T-helper 22 cell (primary cell): ENCODE data around the gene TM4SF4.

ENCODE experiments used
- DNase-seq: peaks from one replicate; pipeline ENCODE4 v3.0.0-alpha.2; 2020; ENCODE audit warnings: low read depth

TM4SF4 gene

GRCh38 chr3:149514471-149514870 is 40.0 kb downstream of the TM4SF4 start:
- DNase-seq, result no peak

GRCh38 chr3:149515249-149515648 is 40.8 kb downstream of the TM4SF4 start:
- no peak for DNase-seq

DNA sequence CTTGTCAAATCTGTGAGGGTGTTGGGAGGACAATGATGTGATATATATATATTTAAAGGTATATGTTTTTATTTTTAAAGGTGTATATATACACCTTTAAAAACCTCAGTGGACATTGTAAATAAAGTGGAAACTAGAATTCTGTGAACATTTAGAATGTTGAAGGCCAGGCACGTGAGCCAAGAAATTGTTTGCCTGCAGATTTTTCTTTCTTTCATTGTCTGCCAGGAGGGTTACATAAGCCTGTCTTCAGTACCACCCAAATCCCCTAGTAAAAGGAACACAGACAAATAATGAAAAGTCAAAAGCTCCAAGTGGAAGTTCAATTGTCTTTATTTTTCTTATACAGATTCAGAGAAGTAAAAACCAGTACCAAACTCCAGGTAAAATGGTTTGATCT is 42.4 kb downstream of the TM4SF4 start:
- DNase-seq, result no peak

DNA sequence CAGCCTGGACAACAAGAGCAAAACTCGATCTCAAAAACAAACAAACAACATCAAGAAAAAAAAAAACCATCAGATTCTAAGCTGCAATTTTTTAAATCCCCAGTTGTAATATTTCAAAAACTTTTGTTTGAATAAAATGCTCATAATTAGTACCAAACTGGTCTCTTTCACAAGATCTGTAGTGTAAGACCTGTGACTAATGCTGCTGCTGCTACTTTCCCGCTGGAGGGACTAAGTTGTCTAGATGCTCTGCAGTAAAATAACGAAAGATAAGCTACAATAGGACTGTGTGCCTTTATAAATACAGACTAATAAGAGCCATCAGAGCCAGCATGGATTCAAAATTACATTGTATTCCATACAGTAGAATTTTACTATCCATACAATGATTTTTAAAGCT is 45.4 kb downstream of the TM4SF4 start:
- no peak for DNase-seq

- DNase-seq, result no peak
These were observed 49.2 kb downstream of the TM4SF4 start for GRCh38 chr3:149523512-149524299.

GRCh38 chr3:149527531-149528339 is 53.2 kb downstream of the TM4SF4 start:
- DNase-seq, result no peak

GRCh38 chr3:149528340-149528650 is 53.8 kb downstream of the TM4SF4 start:
- no peak for DNase-seq

- DNase-seq, result no peak
These were observed 54.6 kb downstream of the TM4SF4 start for GRCh38 chr3:149529099-149529498.

- DNase-seq, result no peak
These were observed 58.1 kb downstream of the TM4SF4 start for GRCh38 chr3:149532489-149533180.

DNA sequence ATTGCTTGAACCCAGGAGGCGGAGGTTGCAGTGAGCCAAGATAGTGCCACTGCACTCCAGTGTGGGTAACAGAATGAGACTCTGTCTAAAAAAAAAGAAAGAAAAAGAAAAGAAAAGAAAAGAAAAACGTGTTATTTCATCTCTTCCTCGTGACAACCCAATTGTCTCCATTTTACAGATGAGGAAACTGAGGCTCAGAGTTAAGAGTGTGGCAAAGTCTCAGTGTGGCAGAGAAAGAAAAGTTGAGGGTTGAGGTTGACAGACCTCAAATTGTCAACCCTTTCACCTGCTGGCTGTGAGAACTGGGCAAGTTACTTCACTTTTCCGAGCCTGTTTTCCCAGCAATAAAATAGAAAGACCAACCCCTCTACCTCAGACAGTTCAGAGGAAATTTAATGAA is 59.6 kb downstream of the TM4SF4 start:
- no peak for DNase-seq

GRCh38 chr3:149534671-149535332 is 60.3 kb downstream of the TM4SF4 start:
- DNase-seq, result no peak

GRCh38 chr3:149535333-149535685 is 60.8 kb downstream of the TM4SF4 start:
- no peak for DNase-seq

- no peak for DNase-seq
These were observed 61.9 kb downstream of the TM4SF4 start for GRCh38 chr3:149536429-149536828.

GRCh38 chr3:149538371-149538770 is 63.9 kb downstream of the TM4SF4 start:
- no peak for DNase-seq

DNA sequence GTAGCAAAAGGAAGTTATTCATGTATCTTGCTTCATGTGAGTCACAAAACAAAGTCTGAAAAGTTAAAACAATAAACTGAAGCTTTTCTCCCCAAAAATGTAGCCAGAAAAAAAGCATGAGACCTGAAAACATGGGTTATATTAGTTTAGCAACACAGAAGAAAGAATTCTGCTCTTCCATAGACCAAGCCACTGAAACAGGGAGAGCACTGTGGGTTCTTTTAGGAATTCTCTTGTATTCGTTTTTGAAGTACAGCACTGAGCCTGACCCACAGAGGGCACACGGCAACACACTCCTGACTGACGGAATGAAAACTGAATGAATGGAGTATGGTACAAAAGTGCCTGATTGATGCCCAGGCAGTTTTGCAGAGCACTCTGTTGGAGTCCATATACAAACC is 66.6 kb downstream of the TM4SF4 start:
- DNase-seq, result no peak

GRCh38 chr3:149542375-149543312 is 68.1 kb downstream of the TM4SF4 start:
- no peak for DNase-seq

- no peak for DNase-seq
These were observed 70.6 kb downstream of the TM4SF4 start for GRCh38 chr3:149545049-149545448.

DNA sequence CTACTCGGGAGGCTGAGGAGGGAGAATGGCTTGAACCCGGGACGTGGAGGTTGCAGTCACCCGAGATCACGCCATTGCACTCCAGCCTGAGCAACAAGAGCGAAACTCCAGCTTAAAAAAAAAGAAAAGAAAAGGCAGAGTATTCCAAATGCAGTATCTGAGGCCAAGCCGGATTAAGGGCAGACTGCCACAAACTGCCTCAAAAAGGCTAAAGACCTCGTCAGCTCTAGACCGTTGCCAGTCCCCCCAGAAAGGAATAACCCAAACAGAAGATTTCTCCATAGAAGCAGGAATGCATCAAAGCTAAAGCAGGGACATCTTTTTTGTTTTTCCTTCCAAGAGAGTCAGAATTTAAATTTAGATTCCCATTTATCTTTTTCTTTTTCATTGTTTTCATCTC is 72.9 kb downstream of the TM4SF4 start:
- DNase-seq, result no peak

- no peak for DNase-seq
These were observed 73.6 kb downstream of the TM4SF4 start for GRCh38 chr3:149547954-149548668.

DNA sequence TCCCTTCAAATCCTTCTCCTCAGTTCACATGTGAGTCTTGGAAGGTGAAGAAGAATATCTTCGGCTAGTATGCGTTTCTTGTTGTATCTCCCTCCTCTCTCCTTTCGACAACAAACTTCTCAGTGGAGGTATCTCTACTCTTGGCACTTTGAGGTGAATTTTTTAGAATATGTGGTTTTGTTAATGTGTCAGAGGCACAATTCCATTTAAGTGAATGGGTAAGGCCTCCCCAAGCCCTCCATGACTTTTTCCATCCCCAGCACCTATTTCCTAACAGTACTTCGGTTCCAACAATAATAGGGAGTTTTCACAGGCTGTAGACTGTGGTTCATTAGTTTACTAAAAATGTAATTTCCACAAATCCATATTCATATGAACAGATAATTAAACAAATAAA is 74.2 kb downstream of the TM4SF4 start:
- DNase-seq, result no peak

DNA sequence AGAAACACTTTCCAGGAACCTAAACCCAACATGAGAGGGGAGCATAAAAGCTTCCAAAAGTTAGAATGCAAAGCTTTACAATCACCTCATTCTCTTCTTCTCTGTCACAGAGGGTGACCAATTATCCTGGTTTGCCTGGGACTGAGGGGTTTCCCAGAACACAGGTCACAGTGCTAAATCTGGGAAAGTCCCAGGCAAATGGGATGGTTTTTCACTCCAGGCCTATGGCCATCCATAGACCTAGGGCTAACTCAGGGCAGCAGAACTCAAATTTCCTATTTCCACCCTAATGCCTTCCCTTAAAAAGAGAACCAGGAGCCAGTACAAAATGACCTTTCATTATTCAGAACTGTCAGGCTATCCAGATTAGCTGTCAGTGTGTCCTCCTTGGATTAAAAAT is 77.0 kb downstream of the TM4SF4 start:
- DNase-seq, result no peak
